Glomerular visceral epithelial cell (primary cell): ENCODE measurements around the gene RERG.
"Not testable (repeated sequence)": the region's sequence is repeated elsewhere in the genome, so short reads cannot be mapped to it uniquely, and the experiment has no call there.

Experiments
- DNase-seq: peaks from one replicate; pipeline ENCODE4 v3.0.0-alpha.2; 2016; ENCODE audit errors: extremely low spot score

The RERG gene

GRCh38 chr12:15220915-15221885 lies at the start of gene RERG:
Gene RERG, minus strand, starts transcription at chr12:15221417. Its CDS starts 3,928 bp downstream, at chr12:15217489.
- peak; percentile 68 for DNase-seq

DNA sequence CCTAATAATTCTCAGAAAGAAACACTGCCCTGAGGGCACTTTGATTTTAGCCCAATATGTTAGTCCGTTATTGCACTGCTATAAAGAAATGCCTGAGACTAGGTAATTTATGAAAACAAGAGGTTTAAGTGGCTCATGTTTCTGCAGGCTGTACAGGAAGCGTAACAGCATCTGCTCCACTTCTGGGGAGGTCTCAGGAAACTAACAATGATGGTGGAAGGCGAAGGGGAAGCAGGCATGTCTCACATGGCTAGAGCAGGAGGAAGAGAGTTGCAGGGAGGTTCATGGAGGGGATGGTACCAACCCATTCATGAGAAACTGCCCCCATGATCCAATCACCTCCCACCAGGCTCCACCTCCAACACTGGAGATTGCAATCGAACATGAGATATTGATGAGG lies 49.4 kb upstream of the RERG start:
- DNase-seq, result no peak

DNA sequence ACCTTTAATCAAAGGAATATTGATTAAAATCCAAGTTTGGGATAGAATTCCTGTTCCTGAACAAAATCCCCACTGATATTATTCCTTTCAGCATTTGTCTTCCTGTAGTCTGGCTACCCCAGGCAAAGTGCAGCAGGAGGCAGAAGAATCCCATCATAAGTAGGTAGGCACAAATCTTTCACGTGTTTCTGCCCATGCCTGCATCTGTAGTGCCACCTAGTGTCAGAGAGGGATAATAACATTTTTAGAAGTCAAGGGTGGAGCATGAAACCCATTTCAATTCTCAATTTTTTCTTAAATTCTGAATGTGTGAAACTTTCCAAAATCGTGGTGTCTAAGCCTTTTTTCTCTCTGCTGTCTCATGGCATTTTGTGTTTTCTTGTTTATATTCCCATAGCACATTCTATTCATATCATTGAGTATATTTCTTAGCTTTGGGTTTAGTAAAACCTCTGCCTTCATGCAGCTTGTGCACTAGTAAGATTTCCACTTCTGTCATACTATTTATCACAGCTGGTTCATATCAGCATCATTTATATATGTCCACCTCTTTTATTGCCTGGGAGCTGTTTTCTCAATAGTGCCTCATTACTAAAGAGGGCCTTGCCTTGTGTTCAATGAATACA lies 47.8 kb upstream of the RERG start:
- DNase-seq, result peak; percentile 68

DNA sequence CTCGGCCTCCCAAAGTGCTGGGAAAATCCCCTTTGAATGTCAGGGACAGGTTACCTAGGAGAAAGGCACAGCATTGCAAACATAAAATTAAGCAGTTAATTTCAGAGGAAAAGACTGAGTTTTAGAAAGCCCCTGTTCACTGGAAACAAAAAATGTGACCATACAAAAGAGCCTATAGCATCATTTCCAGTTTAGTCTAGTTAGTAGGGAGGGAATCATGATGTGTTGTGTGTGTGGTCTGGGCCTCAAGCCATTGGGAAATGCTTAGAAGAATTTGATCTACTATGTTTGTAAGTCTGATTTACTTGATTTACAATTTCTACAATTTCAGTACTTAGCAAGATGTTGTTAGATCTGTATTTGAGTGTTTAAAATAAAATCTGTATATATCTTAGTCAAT lies 47.1 kb upstream of the RERG start:
- DNase-seq, result no peak

GRCh38 chr12:15265875-15266274 lies 44.7 kb upstream of the RERG start:
- no peak for DNase-seq

DNA sequence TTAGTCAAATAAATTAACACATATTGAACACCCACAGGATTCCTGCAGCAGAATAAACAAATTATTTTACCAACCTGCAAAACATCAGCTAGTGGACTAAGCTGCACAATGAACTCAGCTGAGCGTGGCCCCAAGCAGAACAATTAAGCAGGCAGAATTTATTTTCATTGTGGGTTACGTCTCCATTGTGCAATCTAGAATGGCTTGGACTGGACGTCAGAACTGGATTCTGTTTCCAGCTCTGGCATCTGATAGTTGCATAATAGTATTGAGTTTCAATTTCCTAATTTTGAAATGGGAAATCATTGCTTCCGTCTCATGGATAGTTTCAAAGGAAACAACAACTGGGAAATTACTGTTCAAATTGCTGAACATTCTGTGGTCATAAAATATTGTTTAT lies 35.5 kb upstream of the RERG start:
- no peak for DNase-seq

- DNase-seq, result no peak
Observed at GRCh38 chr12:15253990-15254389, 32.8 kb upstream of the RERG start.

GRCh38 chr12:15244926-15245325 lies 23.7 kb upstream of the RERG start:
- DNase-seq, result no peak

GRCh38 chr12:15244341-15244740 lies 23.1 kb upstream of the RERG start:
- no peak for DNase-seq

DNA sequence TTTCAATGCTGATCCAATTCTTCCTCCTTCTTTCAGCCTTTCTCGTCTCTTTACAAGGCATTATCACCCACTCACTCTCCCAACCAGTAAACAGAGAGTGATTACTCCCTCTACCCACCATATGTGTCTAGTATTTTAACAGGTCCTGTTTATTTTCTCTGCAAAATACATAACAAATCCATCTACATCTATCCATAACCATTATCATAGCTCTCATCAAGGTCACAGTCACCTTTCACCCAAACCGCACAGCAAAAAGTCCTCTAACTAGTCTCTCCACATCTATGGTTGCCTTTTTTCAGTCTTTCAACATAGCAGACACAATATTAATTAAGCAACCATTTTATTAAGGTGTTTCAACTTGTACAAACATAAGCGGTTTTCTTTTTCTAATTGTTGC lies 21.9 kb upstream of the RERG start:
- DNase-seq, result no peak

- DNase-seq, result no peak
Observed at GRCh38 chr12:15240898-15241297, 19.7 kb upstream of the RERG start.

- no peak for DNase-seq
Observed at GRCh38 chr12:15234508-15234907, 13.3 kb upstream of the RERG start.

DNA sequence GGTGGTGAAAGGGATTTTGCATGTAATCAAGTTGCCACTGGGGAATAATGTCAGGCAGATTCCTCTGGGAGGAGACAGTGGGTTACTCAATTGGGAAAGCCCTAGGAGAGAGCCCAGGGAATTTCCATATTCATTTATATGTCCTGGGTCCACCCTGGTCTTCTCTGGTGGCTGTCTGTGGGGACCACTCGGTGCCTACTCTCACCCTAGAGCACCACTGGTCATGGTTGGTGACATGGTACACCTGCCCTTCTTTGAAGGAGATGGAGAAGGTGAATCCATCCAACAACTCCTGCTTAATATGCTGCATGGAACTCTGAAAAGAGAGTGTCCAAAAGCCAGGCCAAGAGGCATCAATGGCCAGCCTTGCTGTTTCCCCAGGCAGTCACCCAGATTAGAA lies 12.8 kb upstream of the RERG start:
- DNase-seq, result no peak

DNA sequence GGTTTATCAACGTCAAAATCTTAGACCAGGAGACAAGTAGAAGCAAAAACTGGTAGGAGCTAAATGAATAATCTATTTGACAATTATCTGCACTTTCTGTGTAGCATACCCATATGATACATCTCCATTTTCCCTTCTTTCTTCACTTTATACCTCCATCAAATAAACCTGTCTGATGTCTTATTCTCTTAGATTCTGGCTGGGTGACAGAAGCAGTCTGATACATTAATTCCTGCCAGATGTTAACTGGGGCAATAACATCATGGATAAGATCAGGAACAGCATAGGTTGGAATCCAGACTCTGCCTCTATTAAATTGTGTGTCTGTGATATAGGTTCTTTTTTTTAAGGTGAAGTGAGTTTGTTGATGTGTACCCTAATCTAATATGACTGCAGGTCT lies 11.7 kb upstream of the RERG start:
- no peak for DNase-seq

- no peak for DNase-seq
Observed at GRCh38 chr12:15231493-15231892, 10.3 kb upstream of the RERG start.

GRCh38 chr12:15230751-15231150 lies 9.5 kb upstream of the RERG start:
- DNase-seq, result no peak

GRCh38 chr12:15230137-15230536 lies 8.9 kb upstream of the RERG start:
- no peak for DNase-seq

- peak; percentile 38 for DNase-seq
Observed at GRCh38 chr12:15227004-15227679, 5.9 kb upstream of the RERG start.

GRCh38 chr12:15225863-15226218 lies 4.6 kb upstream of the RERG start:
- not testable (repeated sequence) for DNase-seq

GRCh38 chr12:15225136-15225862 lies 4.1 kb upstream of the RERG start:
- DNase-seq, result no peak

- DNase-seq, result no peak
Observed at GRCh38 chr12:15222219-15222618, 1.0 kb upstream of the RERG start.

DNA sequence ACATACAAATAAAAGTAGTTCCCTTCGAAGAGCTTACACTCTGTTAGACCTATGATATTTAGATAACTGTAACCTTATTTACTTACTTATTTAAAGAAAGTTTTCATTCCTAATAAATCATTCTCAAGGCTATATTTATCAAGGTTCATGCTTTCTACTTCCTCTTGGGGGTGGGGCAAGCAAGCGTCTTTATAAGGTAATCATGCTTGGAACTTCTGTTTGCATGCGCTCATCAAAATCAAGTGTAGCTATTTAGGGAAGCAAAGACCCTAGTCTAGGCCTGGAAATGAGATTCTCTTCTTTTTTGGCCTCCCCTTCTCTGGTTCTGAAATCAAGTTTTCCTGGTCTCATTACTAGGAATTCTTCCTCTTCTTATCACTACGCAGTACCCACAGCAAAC lies 766 bp downstream of the RERG start:
- DNase-seq, result no peak
